Inflammatory macrophage treated with lipopolysaccharide for 1 hour (primary cell): ENCODE results near the gene OR51D1.

Source experiments
- DNase-seq, 2 donors: peaks; one replicate each; pipeline ENCODE4 v3.0.0-alpha.2; 2020 to 2022

OR51D1 gene

GRCh38 chr11:4645974-4646373 is 8.7 kb downstream of the OR51D1 start:
- no peak for DNase-seq

- DNase-seq = no peak
Measured at GRCh38 chr11:4647766-4648165, 10.5 kb downstream of the OR51D1 start.

GRCh38 chr11:4654635-4655369 is 17.5 kb downstream of the OR51D1 start:
- peak in 1 of 2 donors; percentile 2 for DNase-seq

GRCh38 chr11:4658629-4659445 is 21.6 kb downstream of the OR51D1 start:
- DNase-seq = no peak

- DNase-seq = no peak
Measured at GRCh38 chr11:4662876-4663275, 25.6 kb downstream of the OR51D1 start.

GRCh38 chr11:4664183-4664582 is 26.9 kb downstream of the OR51D1 start:
- no peak for DNase-seq

- DNase-seq = no peak
Measured at GRCh38 chr11:4664786-4665185, 27.5 kb downstream of the OR51D1 start.

- no peak for DNase-seq
Measured at GRCh38 chr11:4665424-4665823, 28.1 kb downstream of the OR51D1 start.

- DNase-seq = no peak
Measured at GRCh38 chr11:4671741-4672140, 34.5 kb downstream of the OR51D1 start.

- DNase-seq = no peak
Measured at GRCh38 chr11:4672470-4672869, 35.2 kb downstream of the OR51D1 start.

GRCh38 chr11:4673781-4674180 is 36.5 kb downstream of the OR51D1 start:
- no peak for DNase-seq

GRCh38 chr11:4677948-4678347 is 40.7 kb downstream of the OR51D1 start:
- no peak for DNase-seq

- no peak for DNase-seq
Measured at GRCh38 chr11:4680341-4680740, 43.1 kb downstream of the OR51D1 start.

- DNase-seq = no peak
Measured at GRCh38 chr11:4682623-4683419, 45.5 kb downstream of the OR51D1 start.

GRCh38 chr11:4684631-4685285 is 47.5 kb downstream of the OR51D1 start:
- DNase-seq = no peak
